22Rv1 (cell line): Measurements from ENCODE around the gene CDC25B.
"Not testable (repeated sequence)": the region's sequence is repeated elsewhere in the genome, so short reads cannot be mapped to it uniquely, and the experiment has no call there.

ENCODE experiments used
- ZFX ChIP-seq: fragments of 450-650 bp; IDR thresholded peaks from 2 replicates; pipeline ENCODE4 v1.6.1; 2017; ENCODE audit warnings: antibody characterized with exemption, borderline replicate concordance
- TF ChIP-seq, protein P1 (sequence below): fragments of 450-650 bp; IDR thresholded peaks from 2 replicates; pipeline ENCODE4 v1.5.1; 2017; ENCODE audit warnings: mild to moderate bottlenecking

DNA sequence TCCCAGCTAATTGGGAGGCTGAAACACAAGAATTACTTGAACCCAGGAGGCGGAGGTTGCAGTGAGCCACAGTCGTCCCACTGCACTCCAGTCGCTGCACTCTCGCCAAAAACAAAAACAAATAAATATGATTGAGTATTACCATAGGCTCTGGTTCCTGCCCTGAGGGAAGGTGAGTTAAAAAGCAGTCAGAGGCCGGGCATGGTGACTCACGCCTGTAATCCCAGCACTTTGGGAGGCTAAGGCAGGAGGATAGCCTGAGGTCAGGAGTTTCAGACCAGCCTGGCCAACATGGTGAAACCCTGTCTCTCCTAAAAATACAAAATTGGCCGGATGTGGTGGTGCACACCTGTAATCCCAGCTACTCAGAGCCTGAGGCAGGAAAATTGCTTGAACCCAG is 44.1 kb downstream of the CDC25B start:
- TF ChIP-seq, protein P1, sequence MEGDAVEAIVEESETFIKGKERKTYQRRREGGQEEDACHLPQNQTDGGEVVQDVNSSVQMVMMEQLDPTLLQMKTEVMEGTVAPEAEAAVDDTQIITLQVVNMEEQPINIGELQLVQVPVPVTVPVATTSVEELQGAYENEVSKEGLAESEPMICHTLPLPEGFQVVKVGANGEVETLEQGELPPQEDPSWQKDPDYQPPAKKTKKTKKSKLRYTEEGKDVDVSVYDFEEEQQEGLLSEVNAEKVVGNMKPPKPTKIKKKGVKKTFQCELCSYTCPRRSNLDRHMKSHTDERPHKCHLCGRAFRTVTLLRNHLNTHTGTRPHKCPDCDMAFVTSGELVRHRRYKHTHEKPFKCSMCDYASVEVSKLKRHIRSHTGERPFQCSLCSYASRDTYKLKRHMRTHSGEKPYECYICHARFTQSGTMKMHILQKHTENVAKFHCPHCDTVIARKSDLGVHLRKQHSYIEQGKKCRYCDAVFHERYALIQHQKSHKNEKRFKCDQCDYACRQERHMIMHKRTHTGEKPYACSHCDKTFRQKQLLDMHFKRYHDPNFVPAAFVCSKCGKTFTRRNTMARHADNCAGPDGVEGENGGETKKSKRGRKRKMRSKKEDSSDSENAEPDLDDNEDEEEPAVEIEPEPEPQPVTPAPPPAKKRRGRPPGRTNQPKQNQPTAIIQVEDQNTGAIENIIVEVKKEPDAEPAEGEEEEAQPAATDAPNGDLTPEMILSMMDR = not testable (repeated sequence)
- TF ChIP-seq ZFX = not testable (repeated sequence)
